ENCODE data around the gene UQCRQ.

DNA sequence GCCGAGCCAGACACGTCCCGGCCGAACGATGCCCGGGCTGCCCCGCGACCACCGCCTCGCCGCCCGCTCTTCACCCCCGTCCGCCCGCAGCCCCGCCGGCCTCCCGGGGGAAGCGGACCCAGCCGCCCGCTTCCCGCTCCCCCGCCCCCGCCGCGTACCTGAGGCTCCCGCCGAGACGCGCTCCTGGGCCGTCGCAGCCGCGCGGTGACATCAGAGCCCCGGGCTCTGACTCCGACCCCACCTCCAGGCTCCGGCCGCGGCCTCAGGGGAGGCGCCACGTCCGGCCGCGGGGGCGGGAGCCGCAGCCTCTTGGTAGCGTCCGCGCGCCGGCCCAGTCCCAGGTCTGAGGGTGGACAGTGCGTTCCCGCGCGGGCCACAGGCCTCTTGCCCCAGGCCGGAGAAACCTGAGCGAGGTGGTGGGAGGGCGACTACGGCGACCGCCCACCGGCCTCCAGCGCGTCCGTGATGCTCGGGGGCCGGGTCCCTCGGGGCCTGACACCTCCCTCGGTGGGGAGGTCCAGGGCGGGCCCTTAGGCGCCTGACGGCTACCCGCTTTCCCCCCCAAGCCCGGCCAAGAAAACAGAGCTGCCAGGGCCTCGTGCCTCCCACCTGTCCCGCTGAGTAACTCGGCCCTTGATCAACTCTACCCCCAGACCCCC lies 35.9 kb upstream of the UQCRQ start, which contains the start of gene SHROOM1:
- TF ChIP-seq, protein P1, sequence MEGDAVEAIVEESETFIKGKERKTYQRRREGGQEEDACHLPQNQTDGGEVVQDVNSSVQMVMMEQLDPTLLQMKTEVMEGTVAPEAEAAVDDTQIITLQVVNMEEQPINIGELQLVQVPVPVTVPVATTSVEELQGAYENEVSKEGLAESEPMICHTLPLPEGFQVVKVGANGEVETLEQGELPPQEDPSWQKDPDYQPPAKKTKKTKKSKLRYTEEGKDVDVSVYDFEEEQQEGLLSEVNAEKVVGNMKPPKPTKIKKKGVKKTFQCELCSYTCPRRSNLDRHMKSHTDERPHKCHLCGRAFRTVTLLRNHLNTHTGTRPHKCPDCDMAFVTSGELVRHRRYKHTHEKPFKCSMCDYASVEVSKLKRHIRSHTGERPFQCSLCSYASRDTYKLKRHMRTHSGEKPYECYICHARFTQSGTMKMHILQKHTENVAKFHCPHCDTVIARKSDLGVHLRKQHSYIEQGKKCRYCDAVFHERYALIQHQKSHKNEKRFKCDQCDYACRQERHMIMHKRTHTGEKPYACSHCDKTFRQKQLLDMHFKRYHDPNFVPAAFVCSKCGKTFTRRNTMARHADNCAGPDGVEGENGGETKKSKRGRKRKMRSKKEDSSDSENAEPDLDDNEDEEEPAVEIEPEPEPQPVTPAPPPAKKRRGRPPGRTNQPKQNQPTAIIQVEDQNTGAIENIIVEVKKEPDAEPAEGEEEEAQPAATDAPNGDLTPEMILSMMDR (IDR thresholded peaks at IDR 0.05), result peak in 1 of 7 experiments; percentile 4
- TF ChIP-seq POLR2A (IDR thresholded peaks at IDR 0.05), result peak; percentile 63 to 76 (median 72)
